B cell (primary cell): Measurements from ENCODE around the gene KPNA2. TPM values are rescaled to one million over a fixed set of nuclear protein-coding genes. Genes with fewer than 3 reads are reported as not detected.
"Not testable (repeated sequence)": the region's sequence is repeated elsewhere in the genome, so short reads cannot be mapped to it uniquely, and the experiment has no call there.

Source experiments
- ATAC-seq: fragments of 200-7000 bp; cut with Tn5 transposase; one replicate; pipeline ENCODE4 v1.10.0; 2021; ENCODE audit warnings: low read depth, mild to moderate bottlenecking, moderate number of reproducible peaks, moderate library complexity
- CTCF ChIA-PET: fragments of 350-600 bp; sonication (Branson Sonifier 250); formaldehyde crosslinking; loops from one replicate; lab custom pipeline; 2021; ENCODE audit warnings: antibody characterized with exemption, inconsistent platforms; lab: Charles Lee
- POLR2A ChIA-PET: fragments of 350-600 bp; sonication (Branson Sonifier 250); formaldehyde crosslinking; loops from one replicate; lab custom pipeline; 2021; ENCODE audit warnings: antibody characterized with exemption; lab: Charles Lee
- DNase-seq: peaks from one replicate; pipeline ENCODE4 v3.0.0; 2013
- H2AFZ ChIP-seq: 2 replicates; pipeline ENCODE4 v1.6.1; 2012; ENCODE audit warnings: mild to moderate bottlenecking, low read depth, low read length; ENCODE audit not compliant: insufficient read depth, poor library complexity, severe bottlenecking
- H3K27ac ChIP-seq, 2 donors: 1 replicate in 1 of 2; 2 replicates in 1 of 2; pipeline ENCODE4 v1.5.1; 2012 to 2013; ENCODE audit warnings: low read length in 2 of 2, mild to moderate bottlenecking in 2 of 2, moderate library complexity in 1 of 2
- H3K27me3 ChIP-seq, 4 experiments: fragments of 200-600 bp in 1 of 4; sonication (generic) in 1 of 4; replicated peaks in 1 of 4; 1 replicate in 2 of 4; 2 replicates in 2 of 4; pipeline versions ENCODE4 v1.6.1 to v1.7.0; 2013 to 2016; ENCODE audit warnings: low read length in 3 of 4, mild to moderate bottlenecking in 2 of 4, mixed read lengths in 1 of 4, moderate library complexity in 1 of 4; ENCODE audit not compliant: insufficient read depth in 4 of 4, control insufficient read depth in 3 of 4; ENCODE audit errors: control extremely low read depth in 1 of 4
- H3K36me3 ChIP-seq, 2 experiments: replicated peaks in 1 of 2; 1 replicate in 1 of 2; 2 replicates in 1 of 2; pipeline versions ENCODE4 v1.6.1 to v1.7.1; 2013; ENCODE audit warnings: low read length in 1 of 2; ENCODE audit not compliant: insufficient read depth in 2 of 2, control insufficient read depth in 1 of 2; ENCODE audit errors: control extremely low read depth in 1 of 2, extremely low read depth in 1 of 2
- H3K4me1 ChIP-seq, 2 donors: fragments of 200-600 bp in 1 of 2; sonication (generic) in 1 of 2; 1 replicate in 1 of 2; 2 replicates in 1 of 2; pipeline versions ENCODE4 v1.5.1 to v1.6.1; 2013 to 2017; ENCODE audit warnings: low read length in 2 of 2; ENCODE audit not compliant: control insufficient read depth in 2 of 2, insufficient read depth in 2 of 2
- H3K4me2 ChIP-seq: replicated peaks from 2 replicates; pipeline ENCODE3; 2012; ENCODE audit warnings: mild to moderate bottlenecking, low read depth, low read length; ENCODE audit not compliant: poor library complexity, severe bottlenecking
- H3K4me3 ChIP-seq, 5 experiments: fragments of 200-600 bp in 1 of 5; sonication (generic) in 1 of 5; 1 replicate in 3 of 5; 2 replicates in 2 of 5; pipeline versions ENCODE4 v1.5.1 to v1.7.0; 2011 to 2016; ENCODE audit warnings: low read length in 4 of 5, mild to moderate bottlenecking in 4 of 5, low read depth in 2 of 5, control low read depth in 1 of 5, moderate library complexity in 1 of 5; ENCODE audit not compliant: insufficient read depth in 1 of 5; ENCODE audit errors: control extremely low read depth in 1 of 5, extremely low read depth in 1 of 5
- H3K79me2 ChIP-seq: fragments of 200-600 bp; sonication (generic); one replicate; pipeline ENCODE4 v1.6.0; 2016; ENCODE audit warnings: low read length; ENCODE audit not compliant: control insufficient read depth, insufficient read depth
- H3K9ac ChIP-seq: fragments of 200-600 bp; sonication (generic); 2 replicates; pipeline ENCODE4 v1.6.1; 2017; ENCODE audit warnings: mild to moderate bottlenecking, low read length, moderate library complexity
- H3K9me3 ChIP-seq, 3 donors: one replicate each; pipeline versions ENCODE4 v1.6.1 to v1.7.1; 2013; ENCODE audit warnings: low read length in 2 of 3; ENCODE audit not compliant: control insufficient read depth in 2 of 3, insufficient read depth in 1 of 3; ENCODE audit errors: control extremely low read depth in 1 of 3
- H4K20me1 ChIP-seq: 2 replicates; pipeline ENCODE4 v1.6.0; 2012; ENCODE audit warnings: mild to moderate bottlenecking, low read length; ENCODE audit not compliant: insufficient read depth, control insufficient read depth, poor library complexity, severe bottlenecking
- H3K27ac Mint-ChIP-seq: one replicate; pipeline ENCODE4 v1.8.0; 2021; ENCODE audit warnings: mixed read lengths
- H3K27me3 Mint-ChIP-seq: one replicate; pipeline ENCODE4 v1.8.0; 2021; ENCODE audit warnings: mixed read lengths
- H3K4me1 Mint-ChIP-seq: one replicate; pipeline ENCODE4 v1.8.0; 2021; ENCODE audit warnings: mixed read lengths
- H3K4me3 Mint-ChIP-seq: one replicate; pipeline ENCODE4 v1.8.0; 2021; ENCODE audit warnings: mixed read lengths
- H3K9me3 Mint-ChIP-seq: one replicate; pipeline ENCODE4 v1.8.0; 2022; ENCODE audit warnings: mixed read lengths; ENCODE audit not compliant: insufficient read depth
- CTCF ChIP-seq: fragments of 200-600 bp; IDR thresholded peaks from one replicate; pipeline ENCODE4 v1.8.0; 2022; ENCODE audit warnings: antibody characterized with exemption, mild to moderate bottlenecking
- EZH2 ChIP-seq: IDR thresholded peaks from 2 replicates; pipeline ENCODE4 v1.6.1; 2012; ENCODE audit warnings: borderline replicate concordance, low read depth, mild to moderate bottlenecking, moderate library complexity, low read length; ENCODE audit not compliant: insufficient read depth, poor library complexity, severe bottlenecking
- WGBS: methylation state at CpG from one replicate; pipeline ENCODE4 v1.1.5; 2013; ENCODE audit warnings: missing lambda C conversion rate; ENCODE audit not compliant: insufficient coverage; 5-methylcytosine and 5-hydroxymethylcytosine counted together
- intact Hi-C: fragments of 100-400 bp; cut with micrococcal nuclease; formaldehyde crosslinking; loops from one replicate; pipeline ENCODE4 v1.10.0; 2022
- polyA plus RNA-seq: library from polyadenylated mRNA; depleted of rRNA; stranded (reverse); fragments of >200 nt; gene quantifications from 2 replicates; pipeline ENCODE4 v1.2.3, GENCODE V29; 2012
- total RNA-seq, 2 donors: library from RNA; stranded (reverse); fragments of 120-200 nt in 1 of 2; gene quantifications; 1 replicate in 1 of 2; 2 replicates in 1 of 2; pipeline versions ENCODE4 v1.2.3 to v1.2.4, GENCODE V29; 2013 to 2022

KPNA2 gene
- total and polyA plus RNA-seq, 2 donors (not counting 1 experiment from before 2014, with no cell fraction given) = 20.0 to 25.2 TPM

DNA sequence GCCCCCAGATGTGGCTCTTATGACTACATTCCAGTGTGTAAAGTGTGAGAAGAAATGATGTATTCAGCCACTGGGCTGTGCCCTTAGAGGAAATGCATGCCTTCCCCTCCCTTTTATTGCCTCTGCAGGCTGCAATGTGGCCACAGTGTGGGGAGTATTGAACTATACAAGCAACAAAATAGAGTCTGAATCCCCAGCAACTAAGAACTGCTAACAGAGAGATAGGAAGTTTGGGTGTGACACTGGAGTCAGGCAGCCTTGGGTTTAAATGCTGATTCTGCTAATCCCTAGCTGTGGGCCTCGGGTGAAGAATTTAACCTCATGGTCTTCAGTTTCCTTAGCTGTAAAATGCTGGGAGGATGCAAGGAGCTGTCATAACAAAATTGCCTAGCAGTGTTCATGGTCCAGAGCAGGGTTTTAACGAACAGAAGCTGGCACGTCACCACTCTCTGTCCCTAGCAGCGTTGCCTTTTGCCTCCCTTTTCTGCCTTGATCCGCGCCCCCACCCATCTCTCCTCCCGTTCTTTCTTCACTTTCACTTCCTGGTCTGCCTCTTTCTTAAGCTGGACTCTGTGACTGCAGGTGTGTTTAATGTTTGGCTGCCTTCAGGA is 50.3 kb downstream of the KPNA2 start:
- Histone ChIP-seq H3K27me3 (no peaks in the 10 kb centered on the region), H3K4me1 (peaks cover 34 to 36% of the 10 kb centered on the region in 2 donors), H3K36me3 (no peaks in the 10 kb centered on the region), H3K27ac (peak overlapping the region; percentile 59 to 73), H3K4me3 (peak overlapping the region in 1 of 5 experiments; percentile 44), H3K4me2 (peak overlapping the region; percentile 44), H3K9ac (peak overlapping the region; percentile 43), H3K79me2 (no peaks in the 10 kb centered on the region), H3K9me3 (peaks cover 0 to 4% (median 0%) of the 10 kb centered on the region in 3 donors), H2AFZ (peak overlapping the region; percentile 66), H4K20me1 (no peaks in the 10 kb centered on the region)
- intact Hi-C loops = no loop called here
- Mint-ChIP-seq H3K9me3 (peaks cover 3% of the 10 kb centered on the region), H3K4me3 (peak overlapping the region; percentile 42), H3K27me3 (no peaks in the 10 kb centered on the region), H3K27ac (peak overlapping the region; percentile 66), H3K4me1 (peaks cover 39% of the 10 kb centered on the region)
- ATAC-seq = peak; percentile 74
- peak; percentile 64 for DNase-seq
- ChIA-PET POLR2A (interaction anchor here (0.6 kb wide), 2 partner anchors 14 to 94 kb away, joined by 3 to 5 read pairs; no protein-coding TSS in a partner anchor), CTCF (interaction anchor here (1.0 kb wide), 2 partner anchors 14 to 313 kb away, joined by 3 read pairs; no protein-coding TSS in a partner anchor)
- TF ChIP-seq EZH2 (no peak), CTCF (no peak)
- WGBS = 6% methylated on average over 7 of the region's 7 CpGs

- H3K4me3 ChIP-seq = peak overlapping the region in 1 of 5 experiments; percentile 51
- H3K27ac ChIP-seq = peak overlapping the region; percentile 59 to 73
- H4K20me1 ChIP-seq, intact Hi-C loops, H3K79me2 ChIP-seq, H3K27me3 ChIP-seq, H3K9me3 ChIP-seq, H3K36me3 ChIP-seq, ATAC-seq, H3K9me3 Mint-ChIP-seq, DNase-seq, H3K27me3 Mint-ChIP-seq, POLR2A ChIA-PET: not testable (repeated sequence)
- 20% methylated on average over 4 of the region's 4 CpGs for WGBS
- peak overlapping the region; percentile 66 for H3K27ac Mint-ChIP-seq
- H3K4me1 ChIP-seq = peaks cover 34 to 36% of the 10 kb centered on the region in 2 donors
- peak overlapping the region; percentile 58 for H2AFZ ChIP-seq
- peak overlapping the region; percentile 26 for H3K9ac ChIP-seq
- peak overlapping the region; percentile 42 for H3K4me3 Mint-ChIP-seq
- CTCF ChIA-PET = interaction anchor here (1.0 kb wide), 2 partner anchors 13 to 312 kb away, joined by 3 read pairs; no protein-coding TSS in a partner anchor
- peaks cover 39% of the 10 kb centered on the region for H3K4me1 Mint-ChIP-seq
- peak overlapping the region; percentile 44 for H3K4me2 ChIP-seq
These were observed 51.1 kb downstream of the KPNA2 start for GRCh38 chr17:68086666-68087065.

DNA sequence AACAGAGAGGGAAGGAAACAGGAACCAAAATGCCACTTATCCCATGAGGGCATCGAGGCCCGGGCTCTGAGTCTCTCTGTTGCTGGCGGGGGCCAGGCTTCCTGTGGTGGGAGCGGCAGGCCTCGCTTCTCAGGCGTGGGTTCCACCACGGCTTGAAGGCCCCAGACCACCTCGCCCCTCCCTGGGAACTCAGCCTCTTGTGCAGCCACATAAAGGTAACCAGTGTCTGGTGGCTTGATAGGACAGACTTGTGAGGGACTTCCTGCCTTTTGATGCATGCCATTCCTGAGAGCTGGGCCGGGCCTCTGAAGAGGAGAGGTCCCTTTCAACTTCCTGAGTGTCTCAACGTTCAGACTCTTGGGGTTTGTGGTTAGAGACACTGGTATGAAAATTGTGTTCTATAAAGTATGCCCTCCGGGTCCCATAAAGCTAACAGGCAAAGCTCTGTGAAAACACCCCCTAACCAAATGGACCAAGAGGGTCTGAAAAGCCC is 51.6 kb downstream of the KPNA2 start:
- H3K9me3 Mint-ChIP-seq, CTCF ChIA-PET, H4K20me1 ChIP-seq, H3K27me3 Mint-ChIP-seq, intact Hi-C loops, H3K27me3 ChIP-seq, H3K9me3 ChIP-seq, H3K79me2 ChIP-seq, H3K36me3 ChIP-seq: not testable (repeated sequence)
- Histone ChIP-seq H3K27ac (peak overlapping the region; percentile 59 to 73), H3K4me2 (peak overlapping the region; percentile 44), H3K9ac (peak overlapping the region; percentile 26), H2AFZ (peak overlapping the region; percentile 58), H3K4me1 (peaks cover 34 to 36% of the 10 kb centered on the region in 2 donors), H3K4me3 (peak overlapping the region in 2 of 5 experiments; percentile 18 to 51)
- DNase-seq = peak; percentile 34
- peak overlapping the region; percentile 66 for H3K27ac Mint-ChIP-seq
- H3K4me1 Mint-ChIP-seq = peaks cover 39% of the 10 kb centered on the region
- POLR2A ChIA-PET = interaction anchor here (0.6 kb wide), 2 partner anchors 207 to 268 kb away, joined by 3 read pairs; no protein-coding TSS in a partner anchor
- peak overlapping the region; percentile 42 for H3K4me3 Mint-ChIP-seq
- 0% methylated on average over 5 of the region's 11 CpGs for WGBS
- ATAC-seq = peak; percentile 62
